GM23338 (cell line): Measurements from ENCODE around the gene RELL1.

ENCODE experiments used
- EZH2 ChIP-seq: fragments of 200-600 bp; sonication (generic); IDR thresholded peaks from one replicate; pipeline ENCODE4 v1.8.0; 2017; ENCODE audit warnings: antibody characterized with exemption, mild to moderate bottlenecking, low read depth; ENCODE audit not compliant: unreplicated experiment
- JUNB ChIP-seq: IDR thresholded peaks from one replicate; pipeline ENCODE4 v1.6.1; 2016; ENCODE audit warnings: antibody characterized with exemption; ENCODE audit not compliant: unreplicated experiment
- POLR2AphosphoS5 ChIP-seq: IDR thresholded peaks from 2 replicates; pipeline ENCODE4 v1.6.1; 2016; ENCODE audit warnings: antibody characterized with exemption, low read depth
- ZNF114 ChIP-seq: fragments of 250-450 bp; sonication (Bioruptor Pico); IDR thresholded peaks from 2 replicates; pipeline ENCODE4 v1.5.0; 2020; ENCODE audit warnings: mild to moderate bottlenecking, moderate library complexity
- ZNF331 ChIP-seq: fragments of 250-450 bp; sonication (Bioruptor Pico); IDR thresholded peaks from 2 replicates; pipeline ENCODE4 v1.5.0; 2020; ENCODE audit warnings: low read depth, mild to moderate bottlenecking, moderate library complexity
- TF ChIP-seq, protein P1 (sequence below), 2 experiments: fragments of 200-600 bp in 1 of 2; sonication (generic) in 1 of 2; conservative IDR thresholded peaks; 2 replicates each; pipeline versions ENCODE4 v1.5.1 to v1.6.1; 2016 to 2017; ENCODE audit warnings: antibody characterized with exemption in 2 of 2, low read depth in 2 of 2, mild to moderate bottlenecking in 2 of 2, moderate library complexity in 1 of 2

DNA sequence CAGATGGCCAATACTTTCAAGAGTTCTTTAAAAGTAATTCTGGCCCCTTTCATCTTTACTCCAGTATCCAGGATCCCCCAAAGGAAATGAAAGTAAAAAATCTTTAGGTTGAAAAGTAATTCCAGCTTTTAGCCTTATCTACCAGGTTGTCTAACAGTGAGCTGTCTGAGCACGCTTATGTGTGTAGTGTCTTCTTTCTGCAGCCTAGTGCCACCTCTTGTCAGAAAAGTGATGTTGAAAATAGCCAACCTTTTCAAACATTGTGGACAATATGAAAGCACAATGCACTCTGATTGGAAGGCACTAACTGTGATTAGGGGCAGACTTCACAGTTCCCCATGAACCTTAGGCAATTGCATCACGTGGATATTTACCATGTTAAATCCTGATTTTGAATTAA lies 92.1 kb downstream of the RELL1 start:
- TF ChIP-seq, protein P1, sequence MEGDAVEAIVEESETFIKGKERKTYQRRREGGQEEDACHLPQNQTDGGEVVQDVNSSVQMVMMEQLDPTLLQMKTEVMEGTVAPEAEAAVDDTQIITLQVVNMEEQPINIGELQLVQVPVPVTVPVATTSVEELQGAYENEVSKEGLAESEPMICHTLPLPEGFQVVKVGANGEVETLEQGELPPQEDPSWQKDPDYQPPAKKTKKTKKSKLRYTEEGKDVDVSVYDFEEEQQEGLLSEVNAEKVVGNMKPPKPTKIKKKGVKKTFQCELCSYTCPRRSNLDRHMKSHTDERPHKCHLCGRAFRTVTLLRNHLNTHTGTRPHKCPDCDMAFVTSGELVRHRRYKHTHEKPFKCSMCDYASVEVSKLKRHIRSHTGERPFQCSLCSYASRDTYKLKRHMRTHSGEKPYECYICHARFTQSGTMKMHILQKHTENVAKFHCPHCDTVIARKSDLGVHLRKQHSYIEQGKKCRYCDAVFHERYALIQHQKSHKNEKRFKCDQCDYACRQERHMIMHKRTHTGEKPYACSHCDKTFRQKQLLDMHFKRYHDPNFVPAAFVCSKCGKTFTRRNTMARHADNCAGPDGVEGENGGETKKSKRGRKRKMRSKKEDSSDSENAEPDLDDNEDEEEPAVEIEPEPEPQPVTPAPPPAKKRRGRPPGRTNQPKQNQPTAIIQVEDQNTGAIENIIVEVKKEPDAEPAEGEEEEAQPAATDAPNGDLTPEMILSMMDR (conservative IDR thresholded peaks at IDR 0.05; ENCODE audit: low read depth in 2 of 2), result 0 out of 4 replicates have a peak, but pooled peaks of 1 of the 2 experiments have one; percentile 7
- TF ChIP-seq EZH2 (no peak), POLR2AphosphoS5 (no peak), ZNF114 (CRISPR knock-in tag) (no peak), JUNB (no peak), ZNF331 (CRISPR knock-in tag) (no peak)
